Measurements from ENCODE around the gene DAD1. TPM values are rescaled to one million over a fixed set of nuclear protein-coding genes. Genes with fewer than 3 reads are reported as not detected.
A peak's percentile ranks its signal among the peaks of the same experiment; 100 is the strongest.

DAD1 gene
- total and polyA plus RNA-seq, 4 experiments from 2014 or later: 110 to 735 (median 363) TPM

DNA sequence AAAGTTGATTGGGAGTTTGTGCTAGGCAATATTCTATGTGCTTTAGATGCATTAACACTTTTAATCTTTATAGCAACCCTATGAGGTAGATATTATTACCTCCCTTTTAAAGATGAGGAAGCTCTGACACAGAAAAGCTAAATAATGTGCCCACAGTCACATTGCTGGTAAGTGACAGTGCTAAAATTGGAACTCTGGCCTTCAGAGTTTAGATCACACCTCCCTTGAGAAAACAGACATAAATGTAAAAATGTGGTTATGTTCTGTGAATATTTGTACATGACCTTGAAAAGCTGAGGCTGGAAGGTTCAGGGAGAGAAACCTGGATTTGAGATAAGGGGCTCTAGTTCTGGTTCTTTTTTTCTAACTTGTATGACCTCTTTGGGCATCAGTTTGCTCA is 11.0 kb upstream of the DAD1 start:
- Mint-ChIP-seq H3K36me3 (peaks cover 27 to 41% of the 10 kb centered on the region in 2 donors), H3K9me3 (no peaks in the 10 kb centered on the region), H3K4me3 (peak overlapping the region in 5 of 8 donors; percentile 43 to 98 (median 96)), H3K27ac (no peak overlapping the region), H3K4me1 (peaks cover 16 to 43% (median 32%) of the 10 kb centered on the region in 4 donors), H3K27me3 (no peaks in the 10 kb centered on the region)
- Histone ChIP-seq H3K4me1 (ENCODE audit: insufficient read depth, low read length) (peaks cover 20% of the 10 kb centered on the region), H3K4me3 (ENCODE audit: low read length in 2 of 2) (no peak overlapping the region), H3K9me3 (ENCODE audit: control insufficient read depth in 1 of 2, low read length in 2 of 2) (no peaks in the 10 kb centered on the region), H3K36me3 (ENCODE audit: insufficient read depth, low read length) (peaks cover 16% of the 10 kb centered on the region), H3K27ac (ENCODE audit: low read depth, low read length) (no peak overlapping the region), H3K27me3 (ENCODE audit: insufficient read depth, low read length) (no peaks in the 10 kb centered on the region)
- ChIA-PET CTCF (ENCODE audit: partially characterized antibody) (interaction anchor here (1.3 to 2.7 kb wide), 2 partner anchors 11 to 51 kb away, joined by 4 to 15 read pairs; partner anchors contain the start of gene DAD1), POLR2A (ENCODE audit: partially characterized antibody) (interaction anchor here (1.0 to 7.1 kb wide), 4 partner anchors 11 to 166 kb away, joined by 3 to 110 read pairs (median 14); partner anchors contain the start of gene DAD1)
- intact Hi-C loops (cut with micrococcal nuclease): no loop called here
- no peak for DNase-seq

- H3K36me3 ChIP-seq (ENCODE audit: insufficient read depth, low read length): peaks cover 11% of the 10 kb centered on the region
- peaks cover 16 to 43% (median 32%) of the 10 kb centered on the region in 4 donors for H3K4me1 Mint-ChIP-seq
- H3K4me3 ChIP-seq (ENCODE audit: low read length in 2 of 2): peak overlapping the region; percentile 79 to 84
- H3K4me1 ChIP-seq (ENCODE audit: insufficient read depth, low read length): peaks cover 20% of the 10 kb centered on the region
- no peaks in the 10 kb centered on the region for H3K27me3 Mint-ChIP-seq
- H3K27ac ChIP-seq (ENCODE audit: low read depth, low read length): no peak overlapping the region
- no peaks in the 10 kb centered on the region for H3K27me3 ChIP-seq (ENCODE audit: insufficient read depth, low read length)
- H3K27ac Mint-ChIP-seq: peak overlapping the region in 6 of 7 donors; percentile 48 to 99 (median 92)
- intact Hi-C loops (cut with micrococcal nuclease): loop anchor here (2.0 to 10.0 kb wide), 2 partner anchors 15 to 725 kb away; partner anchors contain the start of gene PABPN1
- no peaks in the 10 kb centered on the region for H3K9me3 ChIP-seq (ENCODE audit: control insufficient read depth in 1 of 2, low read length in 2 of 2)
- peaks cover 27 to 34% of the 10 kb centered on the region in 2 donors for H3K36me3 Mint-ChIP-seq
- POLR2A ChIA-PET (ENCODE audit: partially characterized antibody): interaction anchor here (0.9 to 7.1 kb wide), 9 partner anchors 10 to 290 kb away, joined by 3 to 110 read pairs (median 11); partner anchors contain the start of gene DAD1
- no peak for DNase-seq
- H3K9me3 Mint-ChIP-seq: no peaks in the 10 kb centered on the region
- H3K4me3 Mint-ChIP-seq: peak overlapping the region; percentile 92 to 98 (median 97)
- CTCF ChIA-PET (ENCODE audit: partially characterized antibody): interaction anchor here (0.7 to 4.1 kb wide), 11 partner anchors 10 to 253 kb away, joined by 3 to 37 read pairs (median 4); partner anchors contain the start of genes DAD1 and OXA1L
These were observed 10.3 kb upstream of the DAD1 start for GRCh38 chr14:22599349-22599748.

DNA sequence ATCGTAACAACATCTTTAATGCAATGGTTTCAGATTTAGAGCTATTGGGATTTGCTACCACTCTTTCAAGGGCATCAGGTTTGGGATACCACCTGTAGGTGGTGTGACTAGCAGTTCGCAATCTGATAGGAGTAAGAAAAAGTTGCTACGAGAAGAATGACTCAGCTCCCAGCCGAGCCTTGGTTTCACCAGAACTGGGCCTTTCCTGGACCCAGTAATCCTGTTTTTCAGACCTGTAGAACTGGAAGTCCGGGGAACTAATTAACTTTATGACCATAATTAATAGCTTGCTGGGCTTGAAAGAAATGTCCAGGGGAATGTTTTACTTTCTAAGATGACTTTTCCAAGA is 9.8 kb upstream of the DAD1 start:
- intact Hi-C loops (cut with micrococcal nuclease): loop anchor here (1.0 to 10.0 kb wide), 3 partner anchors 10 to 726 kb away; partner anchors contain the start of genes DAD1 and PABPN1
- POLR2A ChIA-PET (ENCODE audit: partially characterized antibody): interaction anchor here (0.8 to 7.1 kb wide), 12 partner anchors 9 to 290 kb away, joined by 3 to 110 read pairs (median 8); partner anchors contain the start of gene DAD1
- no peaks in the 10 kb centered on the region for H3K9me3 Mint-ChIP-seq

GRCh38 chr14:22598099-22598895 is 9.3 kb upstream of the DAD1 start, which contains the start of gene ABHD4:
Gene ABHD4, plus strand, starts transcription at chr14:22598300. Its CDS starts 7 bp downstream, at chr14:22598307.
- intact Hi-C loops (cut with micrococcal nuclease): loop anchor here (1.0 to 10.0 kb wide), 3 partner anchors 9 to 727 kb away; partner anchors contain the start of genes DAD1 and PABPN1
- peak within 1 kb of the TSS; percentile 74 for H3K27ac ChIP-seq (ENCODE audit: low read depth, low read length)

More for the DNA sequence above, 9.8 kb upstream of the DAD1 start:
- Mint-ChIP-seq H3K27ac (peak overlapping the region; percentile 77 to 99 (median 94)), H3K4me3 (peak overlapping the region; percentile 92 to 98 (median 97)), H3K4me1 (peaks cover 16 to 43% (median 32%) of the 10 kb centered on the region in 4 donors), H3K27me3 (no peaks in the 10 kb centered on the region), H3K36me3 (peaks cover 25 to 32% of the 10 kb centered on the region in 2 donors)
- H3K36me3 ChIP-seq (ENCODE audit: insufficient read depth, low read length): peaks cover 10% of the 10 kb centered on the region
- peak in 4 of 5 donors; percentile 18 to 63 (median 25) for DNase-seq
- H3K27ac ChIP-seq (ENCODE audit: low read depth, low read length): peak overlapping the region; percentile 74
- H3K27me3 ChIP-seq (ENCODE audit: insufficient read depth, low read length): no peaks in the 10 kb centered on the region
- CTCF ChIA-PET (ENCODE audit: partially characterized antibody): interaction anchor here (0.7 to 4.1 kb wide), 13 partner anchors 10 to 254 kb away, joined by 3 to 37 read pairs (median 3); partner anchors contain the start of genes DAD1 and OXA1L
- H3K9me3 ChIP-seq (ENCODE audit: control insufficient read depth in 1 of 2, low read length in 2 of 2): no peaks in the 10 kb centered on the region
- H3K4me1 ChIP-seq (ENCODE audit: insufficient read depth, low read length): peaks cover 20% of the 10 kb centered on the region
- H3K4me3 ChIP-seq (ENCODE audit: low read length in 2 of 2): peak overlapping the region; percentile 79 to 84

GRCh38 chr14:22597771-22598098 is 8.7 kb upstream of the DAD1 start:
- H3K4me3 ChIP-seq (ENCODE audit: low read length in 2 of 2): peak overlapping the region; percentile 79 to 84
- intact Hi-C loops (cut with micrococcal nuclease): loop anchor here (1.0 to 10.0 kb wide), 3 partner anchors 8 to 727 kb away; partner anchors contain the start of genes DAD1 and PABPN1

More at GRCh38 chr14:22598099-22598895, 9.3 kb upstream of the DAD1 start, which contains the start of gene ABHD4:
- peak within 1 kb of the TSS; percentile 77 to 99 (median 94) for H3K27ac Mint-ChIP-seq
- CTCF ChIA-PET (ENCODE audit: partially characterized antibody): interaction anchor here (0.7 to 4.1 kb wide), 11 partner anchors 9 to 254 kb away, joined by 3 to 37 read pairs (median 3); partner anchors contain the start of genes DAD1 and OXA1L
- H3K9me3 Mint-ChIP-seq: no peaks in the 10 kb centered on the region
- no peaks in the 10 kb centered on the region for H3K27me3 ChIP-seq (ENCODE audit: insufficient read depth, low read length)
- H3K4me3 ChIP-seq (ENCODE audit: low read length in 2 of 2): peak within 1 kb of the TSS; percentile 79 to 84
- peak within 1 kb of the TSS; percentile 92 to 98 (median 97) for H3K4me3 Mint-ChIP-seq
- POLR2A ChIA-PET (ENCODE audit: partially characterized antibody): interaction anchor here (0.8 to 7.1 kb wide), 13 partner anchors 8 to 168 kb away, joined by 3 to 110 read pairs (median 7); partner anchors contain the start of gene DAD1
- DNase-seq: peak; percentile 51 to 65 (median 54)
- peaks cover 6% of the 10 kb centered on the region for H3K36me3 ChIP-seq (ENCODE audit: insufficient read depth, low read length)
- H3K9me3 ChIP-seq (ENCODE audit: control insufficient read depth in 1 of 2, low read length in 2 of 2): no peaks in the 10 kb centered on the region
- H3K27me3 Mint-ChIP-seq: no peaks in the 10 kb centered on the region
- H3K4me1 Mint-ChIP-seq: peaks cover 16 to 43% (median 32%) of the 10 kb centered on the region in 4 donors
- peaks cover 21 to 27% of the 10 kb centered on the region in 2 donors for H3K36me3 Mint-ChIP-seq
- peaks cover 20% of the 10 kb centered on the region for H3K4me1 ChIP-seq (ENCODE audit: insufficient read depth, low read length)

GRCh38 chr14:22597265-22597664 is 8.2 kb upstream of the DAD1 start:
- Histone ChIP-seq H3K27ac (ENCODE audit: low read depth, low read length) (no peak overlapping the region), H3K27me3 (ENCODE audit: insufficient read depth, low read length) (no peaks in the 10 kb centered on the region), H3K9me3 (ENCODE audit: control insufficient read depth in 1 of 2, low read length in 2 of 2) (no peaks in the 10 kb centered on the region), H3K36me3 (ENCODE audit: insufficient read depth, low read length) (no peaks in the 10 kb centered on the region), H3K4me3 (ENCODE audit: low read length in 2 of 2) (no peak overlapping the region), H3K4me1 (ENCODE audit: insufficient read depth, low read length) (peaks cover 20% of the 10 kb centered on the region)
- Mint-ChIP-seq H3K36me3 (peaks cover 11 to 16% of the 10 kb centered on the region in 2 donors), H3K9me3 (no peaks in the 10 kb centered on the region), H3K4me3 (peak overlapping the region; percentile 92 to 98 (median 97)), H3K4me1 (peaks cover 16 to 40% (median 30%) of the 10 kb centered on the region in 4 donors), H3K27me3 (no peaks in the 10 kb centered on the region), H3K27ac (peak overlapping the region in 4 of 7 donors; percentile 36 to 92 (median 69))
- intact Hi-C loops (cut with micrococcal nuclease): loop anchor here (10.0 kb wide), 1 partner anchor 728 kb away; the partner anchor contains the start of gene PABPN1
- ChIA-PET POLR2A (ENCODE audit: partially characterized antibody) (interaction anchor here (0.9 to 7.1 kb wide), 8 partner anchors 8 to 47 kb away, joined by 3 to 110 read pairs (median 13); partner anchors contain the start of gene DAD1), CTCF (ENCODE audit: partially characterized antibody) (interaction anchor here (1.5 to 4.1 kb wide), 5 partner anchors 8 to 56 kb away, joined by 6 to 37 read pairs (median 9); partner anchors contain the start of gene DAD1)
- no peak for DNase-seq

More at GRCh38 chr14:22597771-22598098, 8.7 kb upstream of the DAD1 start:
- H3K36me3 ChIP-seq (ENCODE audit: insufficient read depth, low read length): peaks cover under 1% of the 10 kb centered on the region
- H3K27me3 ChIP-seq (ENCODE audit: insufficient read depth, low read length): no peaks in the 10 kb centered on the region
- H3K27me3 Mint-ChIP-seq: no peaks in the 10 kb centered on the region
- CTCF ChIA-PET (ENCODE audit: partially characterized antibody): interaction anchor here (1.4 to 4.1 kb wide), 5 partner anchors 9 to 41 kb away, joined by 3 to 37 read pairs (median 9); partner anchors contain the start of gene DAD1
- peaks cover 16 to 43% (median 31%) of the 10 kb centered on the region in 4 donors for H3K4me1 Mint-ChIP-seq
- no peak for DNase-seq
- POLR2A ChIA-PET (ENCODE audit: partially characterized antibody): interaction anchor here (0.9 to 7.1 kb wide), 9 partner anchors 8 to 48 kb away, joined by 3 to 110 read pairs (median 11); partner anchors contain the start of gene DAD1
- H3K4me3 Mint-ChIP-seq: peak overlapping the region; percentile 92 to 98 (median 97)
- no peaks in the 10 kb centered on the region for H3K9me3 Mint-ChIP-seq
- H3K27ac ChIP-seq (ENCODE audit: low read depth, low read length): peak overlapping the region; percentile 74
- H3K27ac Mint-ChIP-seq: peak overlapping the region in 6 of 7 donors; percentile 77 to 95 (median 92)
- no peaks in the 10 kb centered on the region for H3K9me3 ChIP-seq (ENCODE audit: control insufficient read depth in 1 of 2, low read length in 2 of 2)
- H3K36me3 Mint-ChIP-seq: peaks cover 16 to 21% of the 10 kb centered on the region in 2 donors
- peaks cover 20% of the 10 kb centered on the region for H3K4me1 ChIP-seq (ENCODE audit: insufficient read depth, low read length)
